HepG2 (cell line): ENCODE measurements around the gene AFAP1L2. TPM values are rescaled to one million over a fixed set of nuclear protein-coding genes. Genes with fewer than 3 reads are reported as not detected.

Experiments used
- ATAC-seq: fragments of 200-7000 bp; cut with Tn5 transposase; 3 replicates; pipeline ENCODE4 v1.9.1; 2020; ENCODE audit warnings: mild to moderate bottlenecking, moderate library complexity
- BruUV-seq: library from RNA; stranded (reverse); fragments of 400-500 nt; replicated peaks from 2 replicates; lab custom pipeline; 2021; lab: Mats Ljungman, UMichigan
- CTCF ChIA-PET: fragments of 300-600 bp; formaldehyde crosslinking; extraction: SDS; loops from one replicate; lab custom pipeline; 2021; ENCODE audit warnings: low total read pairs, inconsistent platforms, low intra/inter-chr PET ratio; lab: Yijun Ruan, JAX
- POLR2A ChIA-PET: fragments of 350-600 bp; sonication (Branson Sonifier 250); formaldehyde crosslinking; loops from one replicate; lab custom pipeline; 2020; ENCODE audit warnings: antibody characterized with exemption, inconsistent platforms; lab: Yijun Ruan, JAX
- DNase-seq: peaks from one replicate; pipeline ENCODE4 v3.0.0-alpha.2; 2015; ENCODE audit warnings: low spot score
- FAIRE-seq: peaks from 3 replicates; lab custom pipeline; 2011; peaks lifted over from hg19 to GRCh38; lab: Jason Lieb, UNC
- H2AFZ ChIP-seq: one replicate; pipeline ENCODE4 v1.6.1; 2011; ENCODE audit warnings: low read length, inconsistent platforms
- H3K27ac ChIP-seq: fragments of 300-600 bp; 3 replicates; pipeline ENCODE4 v1.8.0; 2011; ENCODE audit warnings: mixed run types, mild to moderate bottlenecking, mixed read lengths, low read length, inconsistent platforms; ENCODE audit not compliant: insufficient read depth; ENCODE audit errors: extremely low read length
- H3K27me3 ChIP-seq, 2 experiments: fragments of 200-600 bp in 1 of 2; 2 replicates in 1 of 2; 3 replicates in 1 of 2; pipeline versions ENCODE4 v1.6.0 to v1.8.0; 2011; ENCODE audit warnings: low read length in 2 of 2, mild to moderate bottlenecking in 2 of 2, moderate library complexity in 2 of 2, inconsistent platforms in 1 of 2; ENCODE audit not compliant: insufficient read depth in 2 of 2, control insufficient read depth in 1 of 2
- H3K36me3 ChIP-seq, 2 experiments: fragments of 200-600 bp in 1 of 2; replicated peaks in 1 of 2; 2 replicates in 1 of 2; 3 replicates in 1 of 2; pipeline versions ENCODE4 v1.5.1 to v1.8.0; 2011; ENCODE audit warnings: low read length in 2 of 2, inconsistent platforms in 1 of 2; ENCODE audit not compliant: insufficient read depth in 2 of 2, control insufficient read depth in 1 of 2
- H3K4me1 ChIP-seq: 2 replicates; pipeline ENCODE4 v1.5.1; 2012; ENCODE audit warnings: low read length, inconsistent platforms; ENCODE audit not compliant: insufficient read depth
- H3K4me2 ChIP-seq: 2 replicates; pipeline ENCODE4 v1.6.0; 2011; ENCODE audit warnings: low read depth, low read length, inconsistent platforms
- H3K4me3 ChIP-seq, 3 experiments: fragments of 200-600 bp in 1 of 3; sonication (generic), shearing (Covaris generic) in 1 of 3; replicated peaks in 1 of 3; 2 replicates each; pipeline ENCODE4 v1.5.1; 2011 to 2016; ENCODE audit warnings: low read length in 3 of 3, inconsistent platforms in 2 of 3, low read depth in 2 of 3, mild to moderate bottlenecking in 2 of 3, control low read depth in 1 of 3, mixed read lengths in 1 of 3; ENCODE audit not compliant: insufficient read depth in 1 of 3
- H3K79me2 ChIP-seq: one replicate; pipeline ENCODE4 v1.6.1; 2011; ENCODE audit warnings: low read length, inconsistent platforms; ENCODE audit not compliant: insufficient read depth
- H3K9ac ChIP-seq: 2 replicates; pipeline ENCODE4 v1.6.0; 2011; ENCODE audit warnings: mild to moderate bottlenecking, low read depth, low read length, inconsistent platforms; ENCODE audit not compliant: insufficient read depth
- H3K9me3 ChIP-seq: 2 replicates; pipeline ENCODE4 v1.5.1; 2012; ENCODE audit warnings: mild to moderate bottlenecking, low read length
- H4K20me1 ChIP-seq: 2 replicates; pipeline ENCODE4 v1.6.0; 2011; ENCODE audit warnings: inconsistent platforms, mild to moderate bottlenecking, low read length, moderate library complexity; ENCODE audit not compliant: insufficient read depth
- CEBPZ ChIP-seq: IDR thresholded peaks from 2 replicates; pipeline ENCODE4 v1.6.1; 2012; ENCODE audit warnings: low read length, improper control_type of control experiment
- CHD2 ChIP-seq: IDR thresholded peaks from 2 replicates; pipeline ENCODE4 v1.6.1; 2011; ENCODE audit warnings: low read depth, low read length, improper control_type of control experiment
- DNMT3B ChIP-seq: conservative IDR thresholded peaks from 2 replicates; pipeline ENCODE4 v1.6.1; 2016; ENCODE audit warnings: missing biosample characterization, control low read depth
- KDM6A ChIP-seq: IDR thresholded peaks from 2 replicates; pipeline ENCODE4 v1.6.1; 2016; ENCODE audit warnings: low read depth
- KMT2A ChIP-seq: sonication (generic); formaldehyde crosslinking; IDR thresholded peaks from 2 replicates; pipeline ENCODE4 v1.4.0; 2020; ENCODE audit warnings: missing genetic modification reagents
- MYPOP ChIP-seq: sonication (generic); formaldehyde crosslinking; IDR thresholded peaks from 2 replicates; pipeline ENCODE4 v1.8.1; 2023; ENCODE audit warnings: mild to moderate bottlenecking, moderate library complexity, missing genetic modification reagents
- NFE2L2 ChIP-seq: fragments of 150-350 bp; IDR thresholded peaks from 2 replicates; pipeline ENCODE4 v1.6.1; 2014; ENCODE audit warnings: low read length
- POLR2AphosphoS2 ChIP-seq: IDR thresholded peaks from 2 replicates; pipeline ENCODE4 v1.6.1; 2011; ENCODE audit warnings: low read depth, low read length, improper control_type of control experiment
- SCMH1 ChIP-seq: sonication (generic); formaldehyde crosslinking; IDR thresholded peaks from 2 replicates; pipeline ENCODE4 v1.9.0; 2021; ENCODE audit warnings: missing genetic modification reagents, mild to moderate bottlenecking, borderline replicate concordance
- ZNF558 ChIP-seq: sonication (generic); formaldehyde crosslinking; IDR thresholded peaks from 2 replicates; pipeline ENCODE4 v1.9.0; 2022; ENCODE audit warnings: mild to moderate bottlenecking, missing genetic modification reagents, borderline replicate concordance
- WGBS: methylation state at CpG from one replicate; pipeline ENCODE4 v1.1.6; 2017; ENCODE audit warnings: low lambda C conversion rate; 5-methylcytosine and 5-hydroxymethylcytosine counted together
- in situ Hi-C: cut with HindIII; loops from 2 replicates; pipeline ENCODE4 v1.10.0; 2017; ENCODE audit warnings: low pct_unique_long_range_greater_than_20kb; ENCODE audit not compliant: extremely low pct_ligation_motif_present
- intact Hi-C: fragments of 100-400 bp; cut with micrococcal nuclease; formaldehyde crosslinking; loops from one replicate; pipeline ENCODE4 v1.10.0; 2022; ENCODE audit not compliant: unreplicated experiment
- polyA plus RNA-seq, 8 experiments: library from polyadenylated mRNA; depleted of rRNA in 3 of 8; stranded (reverse) in 7 of 8; unstranded in 1 of 8; fragments of >200 nt; fragmentation: Illumina TruSeq in 4 of 8; extraction: Trizol in 4 of 8; gene quantifications; 2 replicates each; pipeline versions ENCODE4 v1.2.1 to v1.2.3, GENCODE V29; 2011 to 2016; ENCODE audit warnings: low read depth in 4 of 8, missing spikeins in 1 of 8, mixed read lengths in 1 of 8; ENCODE audit not compliant: insufficient read depth in 1 of 8
- total RNA-seq, 5 experiments: library from RNA; depleted of rRNA; stranded (reverse); fragments of >200 nt; fragmentation: Illumina TruSeq; extraction: Trizol; gene quantifications; 2 replicates each; pipeline ENCODE4 v1.2.3, GENCODE V29; 2016; ENCODE audit warnings: low read depth in 1 of 5
- TF ChIP-seq, protein P1 (sequence below): sonication (generic); formaldehyde crosslinking; IDR thresholded peaks from 2 replicates; pipeline ENCODE4 v1.4.0; 2020; ENCODE audit warnings: missing genetic modification reagents
- TF ChIP-seq, protein P2 (sequence below), 2 experiments: fragments of 450-650 bp in 1 of 2; sonication (generic) in 1 of 2; formaldehyde crosslinking; IDR thresholded peaks; 2 replicates each; pipeline versions ENCODE4 v1.5.0 to v1.8.0; 2020 to 2022; ENCODE audit warnings: mild to moderate bottlenecking in 1 of 2, missing genetic modification reagents in 1 of 2
- TF ChIP-seq, protein P3 (sequence below): sonication (generic); formaldehyde crosslinking; IDR thresholded peaks from 2 replicates; pipeline ENCODE4 v1.4.0; 2020; ENCODE audit warnings: mild to moderate bottlenecking, low read depth, missing genetic modification reagents

The AFAP1L2 gene
- total and polyA plus RNA-seq, 2 of the 13 experiments (the other 11 are each of a cell fraction or from before 2014, with no cell fraction given) = not detected

DNA sequence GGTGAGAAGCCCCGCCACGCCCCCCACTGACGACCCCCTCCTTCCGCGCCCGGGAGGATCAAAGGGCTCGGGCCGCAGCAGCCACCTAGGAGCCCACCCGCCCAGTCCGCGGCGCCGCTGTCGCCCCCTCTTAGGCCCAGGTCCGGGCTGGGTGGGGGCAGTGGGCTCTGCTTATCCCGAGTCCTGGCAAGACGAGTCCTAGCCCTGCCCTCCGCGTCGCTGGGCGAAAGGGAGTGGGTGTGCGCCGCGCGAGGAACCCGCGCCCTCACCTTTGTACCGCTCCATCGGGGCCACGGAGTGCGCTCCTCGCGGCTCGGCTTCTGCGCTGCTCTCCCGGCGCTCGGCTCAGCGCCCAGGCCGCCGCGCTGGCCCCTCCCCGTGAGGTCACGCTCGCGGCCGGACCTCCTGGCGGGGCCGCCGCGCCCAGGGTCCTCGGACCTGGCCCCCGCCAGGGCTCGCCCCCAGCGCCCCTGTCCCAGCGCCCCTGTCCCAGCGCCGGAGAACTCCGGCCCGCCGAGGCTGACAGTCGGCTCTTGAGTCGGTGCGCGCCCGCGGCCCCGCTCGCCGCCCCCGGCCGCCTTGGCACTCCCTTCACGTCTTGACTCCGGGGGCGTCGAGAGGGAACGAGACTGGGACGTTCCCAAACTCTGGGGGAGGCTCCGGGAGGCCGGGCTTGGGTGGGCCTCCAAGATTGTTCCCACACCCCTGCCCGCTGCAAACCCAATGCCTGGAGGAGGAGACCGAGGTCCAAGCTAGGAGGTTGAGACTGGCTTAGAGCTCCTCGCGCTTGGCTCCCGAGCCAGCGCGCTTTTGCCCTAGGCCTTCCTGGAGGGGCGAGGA, at the start of gene AFAP1L2 (continued):
- TF ChIP-seq, protein P1, sequence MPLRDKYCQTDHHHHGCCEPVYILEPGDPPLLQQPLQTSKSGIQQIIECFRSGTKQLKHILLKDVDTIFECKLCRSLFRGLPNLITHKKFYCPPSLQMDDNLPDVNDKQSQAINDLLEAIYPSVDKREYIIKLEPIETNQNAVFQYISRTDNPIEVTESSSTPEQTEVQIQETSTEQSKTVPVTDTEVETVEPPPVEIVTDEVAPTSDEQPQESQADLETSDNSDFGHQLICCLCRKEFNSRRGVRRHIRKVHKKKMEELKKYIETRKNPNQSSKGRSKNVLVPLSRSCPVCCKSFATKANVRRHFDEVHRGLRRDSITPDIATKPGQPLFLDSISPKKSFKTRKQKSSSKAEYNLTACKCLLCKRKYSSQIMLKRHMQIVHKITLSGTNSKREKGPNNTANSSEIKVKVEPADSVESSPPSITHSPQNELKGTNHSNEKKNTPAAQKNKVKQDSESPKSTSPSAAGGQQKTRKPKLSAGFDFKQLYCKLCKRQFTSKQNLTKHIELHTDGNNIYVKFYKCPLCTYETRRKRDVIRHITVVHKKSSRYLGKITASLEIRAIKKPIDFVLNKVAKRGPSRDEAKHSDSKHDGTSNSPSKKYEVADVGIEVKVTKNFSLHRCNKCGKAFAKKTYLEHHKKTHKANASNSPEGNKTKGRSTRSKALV (CRISPR knock-in tag) = peak; percentile 74; the same call in 1 of the 2 replicates
- no peak for TF ChIP-seq DNMT3B (CRISPR knock-in tag)
- TF ChIP-seq NFE2L2 = no peak
- TF ChIP-seq CHD2 = no peak
- no peak for TF ChIP-seq SCMH1 (CRISPR knock-in tag)
- TF ChIP-seq MYPOP (CRISPR knock-in tag) = peak; percentile 73; the same call in 1 of the 2 replicates

GRCh38 chr10:114453576-114453975, 49.3 kb upstream of the AFAP1L2 start:
- Histone ChIP-seq H3K4me1 (no peaks in the 10 kb centered on the region), H3K9ac (no peak overlapping the region), H3K9me3 (no peaks in the 10 kb centered on the region), H3K79me2 (no peaks in the 10 kb centered on the region), H3K36me3 (peaks cover 10 to 57% of the 10 kb centered on the region in 2 experiments), H3K4me2 (no peak overlapping the region), H3K4me3 (no peak overlapping the region), H3K27ac (no peak overlapping the region), H4K20me1 (no peaks in the 10 kb centered on the region; the same call in 1 of the 2 replicates), H2AFZ (no peak overlapping the region), H3K27me3 (no peaks in the 10 kb centered on the region)
- POLR2A ChIA-PET = no interaction called here
- WGBS = 96% methylated on average over 9 of the region's 9 CpGs
- FAIRE-seq (no peak), ATAC-seq (no peak), DNase-seq (no peak)
- BruUV-seq = no TSS peak
- in situ Hi-C loops (no loop called here), intact Hi-C loops (no loop called here)
- CTCF ChIA-PET = no interaction called here
- TF ChIP-seq POLR2AphosphoS2 = no peak
- no peak for TF ChIP-seq KDM6A
- no peak for TF ChIP-seq KMT2A
- TF ChIP-seq ZNF558 (CRISPR knock-in tag) = no peak
- TF ChIP-seq, protein P2, sequence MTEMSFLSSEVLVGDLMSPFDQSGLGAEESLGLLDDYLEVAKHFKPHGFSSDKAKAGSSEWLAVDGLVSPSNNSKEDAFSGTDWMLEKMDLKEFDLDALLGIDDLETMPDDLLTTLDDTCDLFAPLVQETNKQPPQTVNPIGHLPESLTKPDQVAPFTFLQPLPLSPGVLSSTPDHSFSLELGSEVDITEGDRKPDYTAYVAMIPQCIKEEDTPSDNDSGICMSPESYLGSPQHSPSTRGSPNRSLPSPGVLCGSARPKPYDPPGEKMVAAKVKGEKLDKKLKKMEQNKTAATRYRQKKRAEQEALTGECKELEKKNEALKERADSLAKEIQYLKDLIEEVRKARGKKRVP (CRISPR knock-in tag; IDR thresholded peaks at IDR 0.05) = no peak
- no peak for TF ChIP-seq CEBPZ
- TF ChIP-seq, protein P3, sequence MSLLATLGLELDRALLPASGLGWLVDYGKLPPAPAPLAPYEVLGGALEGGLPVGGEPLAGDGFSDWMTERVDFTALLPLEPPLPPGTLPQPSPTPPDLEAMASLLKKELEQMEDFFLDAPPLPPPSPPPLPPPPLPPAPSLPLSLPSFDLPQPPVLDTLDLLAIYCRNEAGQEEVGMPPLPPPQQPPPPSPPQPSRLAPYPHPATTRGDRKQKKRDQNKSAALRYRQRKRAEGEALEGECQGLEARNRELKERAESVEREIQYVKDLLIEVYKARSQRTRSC (CRISPR knock-in tag) = no peak
